ENCODE measurements around the gene TLR1. TPM values are rescaled to one million over a fixed set of nuclear protein-coding genes. Genes with fewer than 3 reads are reported as not detected.

The TLR1 gene
- total RNA-seq, 1 donor from 2014 or later: 0.36 TPM

DNA sequence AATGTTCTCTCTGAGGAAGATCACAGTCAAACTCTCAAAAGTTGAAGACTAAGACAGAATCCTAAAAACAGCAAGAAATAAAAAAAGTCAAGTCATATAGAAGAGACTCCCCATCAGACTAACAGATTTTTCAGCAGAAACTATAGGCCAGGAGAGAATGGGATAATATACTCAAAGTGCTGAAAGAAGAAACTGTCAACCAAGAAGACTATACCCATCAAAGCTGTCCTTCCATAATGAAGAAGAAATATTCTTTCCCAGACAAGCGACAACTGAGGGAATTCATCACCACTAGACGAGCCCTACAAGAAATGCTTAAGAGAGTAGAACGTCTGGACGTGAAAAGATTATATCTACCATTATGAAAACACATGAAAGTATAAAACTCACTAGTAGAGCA, 30.0 kb upstream of the TLR1 start:
- no peak overlapping the region for H3K27ac Mint-ChIP-seq
- H3K36me3 Mint-ChIP-seq: no peaks in the 10 kb centered on the region
- no peaks in the 10 kb centered on the region for H3K27me3 Mint-ChIP-seq
- TF ChIP-seq, protein P1, sequence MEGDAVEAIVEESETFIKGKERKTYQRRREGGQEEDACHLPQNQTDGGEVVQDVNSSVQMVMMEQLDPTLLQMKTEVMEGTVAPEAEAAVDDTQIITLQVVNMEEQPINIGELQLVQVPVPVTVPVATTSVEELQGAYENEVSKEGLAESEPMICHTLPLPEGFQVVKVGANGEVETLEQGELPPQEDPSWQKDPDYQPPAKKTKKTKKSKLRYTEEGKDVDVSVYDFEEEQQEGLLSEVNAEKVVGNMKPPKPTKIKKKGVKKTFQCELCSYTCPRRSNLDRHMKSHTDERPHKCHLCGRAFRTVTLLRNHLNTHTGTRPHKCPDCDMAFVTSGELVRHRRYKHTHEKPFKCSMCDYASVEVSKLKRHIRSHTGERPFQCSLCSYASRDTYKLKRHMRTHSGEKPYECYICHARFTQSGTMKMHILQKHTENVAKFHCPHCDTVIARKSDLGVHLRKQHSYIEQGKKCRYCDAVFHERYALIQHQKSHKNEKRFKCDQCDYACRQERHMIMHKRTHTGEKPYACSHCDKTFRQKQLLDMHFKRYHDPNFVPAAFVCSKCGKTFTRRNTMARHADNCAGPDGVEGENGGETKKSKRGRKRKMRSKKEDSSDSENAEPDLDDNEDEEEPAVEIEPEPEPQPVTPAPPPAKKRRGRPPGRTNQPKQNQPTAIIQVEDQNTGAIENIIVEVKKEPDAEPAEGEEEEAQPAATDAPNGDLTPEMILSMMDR (conservative IDR thresholded peaks at IDR 0.05): no peak
- no peak overlapping the region for H3K4me3 Mint-ChIP-seq
- peaks cover 6% of the 10 kb centered on the region for H3K9me3 Mint-ChIP-seq
- DNase-seq (ENCODE audit: extremely low spot score, unreplicated experiment): no peak
- H3K4me1 Mint-ChIP-seq (ENCODE audit: unreplicated experiment): no peaks in the 10 kb centered on the region

DNA sequence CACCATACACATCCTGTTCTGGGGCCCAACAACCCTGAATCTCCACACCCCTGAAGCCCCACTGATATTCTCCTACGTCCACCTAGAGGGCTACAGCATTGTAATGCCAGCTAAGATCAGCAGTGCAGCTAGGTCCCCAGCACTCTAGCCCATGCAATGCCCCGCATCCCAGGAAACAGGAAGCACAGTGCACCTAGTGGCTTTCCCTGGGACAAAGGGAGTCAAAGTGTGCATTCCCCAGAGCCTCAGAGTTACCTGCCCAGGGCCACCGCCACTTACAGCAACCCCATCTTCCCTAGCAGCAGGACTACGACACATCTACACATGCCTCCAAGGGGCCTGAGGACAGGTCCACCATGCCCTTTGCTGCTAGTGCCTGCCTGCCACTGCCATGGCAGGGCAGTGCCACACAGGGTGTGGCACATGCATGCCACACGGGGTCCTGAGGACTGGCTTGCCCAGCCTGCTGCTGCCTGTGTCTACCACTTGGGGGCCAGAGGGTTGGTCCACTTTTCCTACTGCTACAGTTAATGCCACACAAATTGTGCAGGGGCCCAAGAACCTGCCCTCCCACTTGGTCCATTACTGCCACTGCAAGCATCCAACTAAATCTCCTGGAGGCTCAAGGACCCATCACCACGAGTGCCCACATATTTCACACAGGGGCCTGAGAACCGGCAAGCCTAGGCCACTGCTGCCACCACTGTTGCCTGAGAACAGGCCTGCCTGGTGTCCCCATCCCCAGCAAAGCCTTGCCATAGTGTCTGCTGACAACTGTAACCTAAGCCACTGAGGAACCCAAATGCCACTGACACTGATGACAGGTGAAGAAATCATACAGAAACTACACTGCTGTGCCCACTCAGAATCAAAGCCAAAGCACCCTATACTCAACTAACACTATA, 28.3 kb upstream of the TLR1 start:
- H3K4me3 Mint-ChIP-seq: no peak overlapping the region
- H3K36me3 Mint-ChIP-seq: no peaks in the 10 kb centered on the region
- TF ChIP-seq, protein P1 (conservative IDR thresholded peaks at IDR 0.05): peak; percentile 26
- peaks cover 6% of the 10 kb centered on the region for H3K9me3 Mint-ChIP-seq
- H3K4me1 Mint-ChIP-seq (ENCODE audit: unreplicated experiment): no peaks in the 10 kb centered on the region
- no peaks in the 10 kb centered on the region for H3K27me3 Mint-ChIP-seq
- H3K27ac Mint-ChIP-seq: no peak overlapping the region
- DNase-seq (ENCODE audit: extremely low spot score, unreplicated experiment): no peak

DNA sequence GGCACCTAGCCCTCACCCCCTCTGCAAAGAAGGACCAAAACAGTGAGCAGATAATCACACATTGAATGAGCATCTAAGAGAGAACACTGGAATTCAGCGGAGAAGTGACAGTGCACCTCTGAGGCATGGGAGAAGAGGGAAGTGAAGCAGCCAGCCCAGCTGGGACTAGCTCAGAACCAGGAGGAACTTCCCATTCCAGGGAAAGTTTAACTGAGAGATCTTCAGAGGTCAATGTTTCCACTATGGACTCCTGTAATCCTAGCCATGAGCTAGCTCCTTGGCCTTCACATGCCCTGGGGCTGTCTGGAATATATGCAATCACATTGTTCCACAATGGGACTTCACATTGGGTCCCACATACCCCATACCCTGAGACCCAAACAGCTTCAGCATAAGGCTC, 27.6 kb upstream of the TLR1 start:
- no peak overlapping the region for H3K4me3 Mint-ChIP-seq

DNA sequence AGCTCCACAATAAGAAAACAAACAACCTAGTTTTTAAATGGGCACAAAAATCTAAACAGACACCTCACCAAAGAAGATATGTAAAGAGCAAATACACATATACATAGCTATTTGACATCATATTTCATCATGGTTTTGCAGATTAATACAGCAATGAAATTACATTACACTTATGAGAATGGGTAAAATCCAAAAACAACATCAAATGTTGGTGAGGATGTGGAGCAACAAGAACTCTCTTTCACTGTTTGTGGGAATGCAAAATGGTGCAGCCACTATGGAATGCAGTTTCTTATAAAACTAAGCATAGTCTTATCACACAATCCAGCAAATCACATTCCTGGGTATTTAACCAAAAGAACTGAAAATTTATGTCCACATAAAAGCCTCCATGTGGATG, 27.1 kb upstream of the TLR1 start:
- TF ChIP-seq, protein P1 (conservative IDR thresholded peaks at IDR 0.05): no peak
- no peaks in the 10 kb centered on the region for H3K27me3 Mint-ChIP-seq
- H3K9me3 Mint-ChIP-seq: peaks cover 6% of the 10 kb centered on the region
- no peak overlapping the region for H3K4me3 Mint-ChIP-seq
- H3K27ac Mint-ChIP-seq: no peak overlapping the region
- no peaks in the 10 kb centered on the region for H3K36me3 Mint-ChIP-seq
- DNase-seq (ENCODE audit: extremely low spot score, unreplicated experiment): no peak
- H3K4me1 Mint-ChIP-seq (ENCODE audit: unreplicated experiment): no peaks in the 10 kb centered on the region

More for the DNA sequence above, 27.6 kb upstream of the TLR1 start:
- Mint-ChIP-seq H3K4me1 (ENCODE audit: unreplicated experiment) (no peaks in the 10 kb centered on the region), H3K27ac (no peak overlapping the region), H3K27me3 (no peaks in the 10 kb centered on the region), H3K36me3 (no peaks in the 10 kb centered on the region), H3K9me3 (peaks cover 6% of the 10 kb centered on the region)
- no peak for DNase-seq (ENCODE audit: extremely low spot score, unreplicated experiment)
- TF ChIP-seq, protein P1 (conservative IDR thresholded peaks at IDR 0.05): no peak

DNA sequence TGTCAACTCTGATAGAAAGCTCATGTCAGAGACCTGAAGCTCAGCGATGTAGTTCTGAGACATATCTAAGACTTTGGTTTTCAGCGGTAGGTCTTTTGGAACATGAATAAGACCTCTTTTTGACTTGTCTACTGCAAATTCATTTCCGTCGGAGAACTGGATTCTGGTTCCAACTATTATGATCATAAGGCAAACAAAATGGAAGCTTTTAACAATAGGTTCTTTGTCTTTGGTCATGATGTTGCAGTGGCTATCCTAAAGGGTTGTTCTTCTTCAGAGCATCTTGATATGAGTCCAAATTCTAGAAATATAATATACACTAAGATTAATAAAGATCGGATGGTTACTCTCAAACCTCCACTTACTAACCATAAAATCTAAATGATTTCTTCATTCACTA, 24.6 kb upstream of the TLR1 start:
- Mint-ChIP-seq H3K4me3 (no peak overlapping the region), H3K27me3 (no peaks in the 10 kb centered on the region), H3K36me3 (no peaks in the 10 kb centered on the region), H3K4me1 (ENCODE audit: unreplicated experiment) (no peaks in the 10 kb centered on the region), H3K27ac (no peak overlapping the region), H3K9me3 (peaks cover 7% of the 10 kb centered on the region)
- DNase-seq (ENCODE audit: extremely low spot score, unreplicated experiment): no peak
- TF ChIP-seq, protein P1 (conservative IDR thresholded peaks at IDR 0.05): no peak
